Transverse colon (tissue), 4 donors: Measurements from ENCODE around the gene IMPDH1.

Experiments used
- POLR2A ChIP-seq: fragments of 450-650 bp; IDR thresholded peaks from one replicate; pipeline ENCODE4 v1.6.1; 2016; ENCODE audit warnings: antibody characterized with exemption, mild to moderate bottlenecking, moderate library complexity
- POLR2AphosphoS5 ChIP-seq, 3 donors: sonication (generic); formaldehyde crosslinking; IDR thresholded peaks; one replicate each; pipeline ENCODE4 v1.6.1; 2016; ENCODE audit warnings: antibody characterized with exemption in 3 of 3
- TF ChIP-seq, protein P1 (sequence below), 5 experiments: fragments of 200-600 bp in 3 of 5; fragments of 450-650 bp in 2 of 5; sonication (generic) in 3 of 5; IDR thresholded peaks; 1 replicate in 2 of 5; 2 replicates in 3 of 5; pipeline ENCODE4 v1.5.1; 2016 to 2017; ENCODE audit warnings: antibody characterized with exemption in 5 of 5, inconsistent platforms in 3 of 5, mild to moderate bottlenecking in 2 of 5, moderate library complexity in 1 of 5

DNA sequence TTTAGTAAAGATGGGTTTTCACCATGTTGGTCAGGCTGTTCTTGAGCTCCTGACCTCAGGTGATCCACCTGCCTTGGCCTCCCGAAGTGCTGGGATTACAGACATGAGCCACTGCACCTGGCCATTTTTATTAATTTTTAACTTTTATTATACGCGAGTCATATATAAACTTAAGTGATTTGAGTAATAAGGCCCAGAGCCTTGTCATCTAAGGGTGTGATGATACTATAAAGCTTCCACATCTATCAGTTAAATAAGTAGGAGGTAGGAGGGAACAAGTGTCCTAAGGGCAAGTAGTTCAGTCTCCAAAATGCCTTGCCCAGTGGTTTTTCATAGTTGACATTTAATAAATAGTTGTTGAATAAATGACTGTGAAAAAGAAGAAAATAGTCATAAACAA, 32.6 kb upstream of the IMPDH1 start:
- TF ChIP-seq, protein P1, sequence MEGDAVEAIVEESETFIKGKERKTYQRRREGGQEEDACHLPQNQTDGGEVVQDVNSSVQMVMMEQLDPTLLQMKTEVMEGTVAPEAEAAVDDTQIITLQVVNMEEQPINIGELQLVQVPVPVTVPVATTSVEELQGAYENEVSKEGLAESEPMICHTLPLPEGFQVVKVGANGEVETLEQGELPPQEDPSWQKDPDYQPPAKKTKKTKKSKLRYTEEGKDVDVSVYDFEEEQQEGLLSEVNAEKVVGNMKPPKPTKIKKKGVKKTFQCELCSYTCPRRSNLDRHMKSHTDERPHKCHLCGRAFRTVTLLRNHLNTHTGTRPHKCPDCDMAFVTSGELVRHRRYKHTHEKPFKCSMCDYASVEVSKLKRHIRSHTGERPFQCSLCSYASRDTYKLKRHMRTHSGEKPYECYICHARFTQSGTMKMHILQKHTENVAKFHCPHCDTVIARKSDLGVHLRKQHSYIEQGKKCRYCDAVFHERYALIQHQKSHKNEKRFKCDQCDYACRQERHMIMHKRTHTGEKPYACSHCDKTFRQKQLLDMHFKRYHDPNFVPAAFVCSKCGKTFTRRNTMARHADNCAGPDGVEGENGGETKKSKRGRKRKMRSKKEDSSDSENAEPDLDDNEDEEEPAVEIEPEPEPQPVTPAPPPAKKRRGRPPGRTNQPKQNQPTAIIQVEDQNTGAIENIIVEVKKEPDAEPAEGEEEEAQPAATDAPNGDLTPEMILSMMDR (IDR thresholded peaks at IDR 0.05): no peak
- TF ChIP-seq POLR2A: no peak
- TF ChIP-seq POLR2AphosphoS5 (IDR thresholded peaks at IDR 0.05): no peak
